GM18868 (cell line): ENCODE measurements around the gene AKAP12.
"Not testable (repeated sequence)": the region's sequence is repeated elsewhere in the genome, so short reads cannot be mapped to it uniquely, and the experiment has no call there.

Experiments used
- ATAC-seq: cut with Tn5 transposase; IDR thresholded peaks from one replicate; pipeline ENCODE4 v1.9.1; 2021; ENCODE audit warnings: mild to moderate bottlenecking, moderate library complexity; ENCODE audit not compliant: unreplicated experiment

AKAP12 gene

DNA sequence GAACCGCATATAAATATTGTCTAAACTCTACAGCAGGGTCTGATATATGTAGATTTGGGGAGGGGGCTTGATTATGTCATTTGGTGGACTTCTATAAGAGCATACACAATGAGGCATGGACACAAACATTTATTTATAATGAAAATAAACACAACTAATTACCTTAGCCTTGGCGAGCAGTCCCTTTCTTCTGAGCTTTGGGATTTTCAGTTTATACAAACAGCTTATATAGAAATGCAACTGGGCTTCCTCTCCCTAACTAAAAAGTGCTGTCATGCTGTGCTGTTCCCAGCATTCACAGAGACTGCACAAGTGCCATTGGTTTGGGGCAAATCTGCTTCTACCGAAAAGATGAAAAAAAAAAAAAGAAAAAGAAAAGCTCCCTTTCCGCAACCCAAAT, 69.9 kb downstream of the AKAP12 start:
- ATAC-seq = no peak

DNA sequence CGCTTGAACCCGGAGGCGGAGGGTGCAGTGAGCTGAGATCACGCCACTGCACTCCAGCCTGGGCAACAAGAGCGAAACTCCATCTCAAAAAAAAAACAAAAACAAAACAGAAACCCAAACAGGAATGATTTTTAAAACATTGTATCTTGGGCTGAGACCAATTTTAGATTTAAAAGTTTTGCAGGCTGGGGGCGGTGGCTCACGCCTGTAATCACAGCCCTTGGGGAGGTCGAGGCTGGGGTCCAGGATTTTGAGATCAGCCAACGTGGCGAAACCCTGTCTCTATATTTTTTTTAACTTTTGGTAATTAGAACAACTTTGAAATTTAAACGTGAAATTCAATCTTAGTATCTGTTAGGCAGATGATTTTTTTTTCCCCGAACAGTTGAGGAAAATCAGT, 70.5 kb downstream of the AKAP12 start:
- ATAC-seq = no peak

GRCh38 chr6:151310852-151311767, 71.3 kb downstream of the AKAP12 start:
- ATAC-seq = no peak

- no peak for ATAC-seq
These were observed 73.3 kb downstream of the AKAP12 start for GRCh38 chr6:151313066-151313491.

DNA sequence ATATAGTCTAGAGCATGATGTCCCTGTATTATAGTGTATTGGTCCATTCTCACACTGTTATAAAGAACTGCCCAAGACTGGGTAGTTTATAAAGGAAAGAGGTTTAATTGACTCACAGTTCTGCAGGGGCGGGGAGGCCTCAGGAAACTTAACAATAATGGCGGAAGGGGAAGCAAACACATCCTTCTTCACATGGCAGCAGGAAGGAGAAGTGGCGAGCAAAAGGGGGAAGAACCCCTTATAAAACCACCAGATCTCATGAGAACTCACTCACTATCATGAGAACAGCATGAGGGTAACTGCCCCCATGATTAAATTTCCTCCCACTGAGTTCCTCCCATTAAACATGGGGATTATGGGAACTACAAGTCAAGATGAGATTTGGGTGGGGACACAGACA, 75.9 kb downstream of the AKAP12 start:
- not testable (repeated sequence) for ATAC-seq

GRCh38 chr6:151317103-151317994, 77.6 kb downstream of the AKAP12 start:
- ATAC-seq = no peak

GRCh38 chr6:151317995-151318365, 78.2 kb downstream of the AKAP12 start:
- ATAC-seq = no peak

DNA sequence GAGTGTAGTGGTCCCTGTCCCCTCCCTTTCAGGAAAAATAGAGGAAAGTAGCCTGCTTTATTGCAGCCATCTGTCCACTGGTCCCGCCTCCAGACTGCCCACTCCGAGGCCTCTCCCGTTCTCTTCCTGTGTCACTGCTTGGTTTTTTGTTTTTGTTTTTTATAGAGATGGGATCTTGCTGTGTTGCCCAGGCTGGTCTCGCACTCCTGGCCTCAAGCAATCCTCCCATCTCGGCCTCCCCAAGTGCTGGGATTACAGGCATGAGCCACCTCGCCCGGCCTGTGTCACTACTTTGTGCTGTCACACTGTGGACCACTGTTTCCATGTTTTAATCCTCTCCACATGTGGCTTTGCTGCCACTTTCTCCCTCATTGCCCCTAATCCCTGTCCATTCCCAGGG, 80.4 kb downstream of the AKAP12 start:
- ATAC-seq = no peak

DNA sequence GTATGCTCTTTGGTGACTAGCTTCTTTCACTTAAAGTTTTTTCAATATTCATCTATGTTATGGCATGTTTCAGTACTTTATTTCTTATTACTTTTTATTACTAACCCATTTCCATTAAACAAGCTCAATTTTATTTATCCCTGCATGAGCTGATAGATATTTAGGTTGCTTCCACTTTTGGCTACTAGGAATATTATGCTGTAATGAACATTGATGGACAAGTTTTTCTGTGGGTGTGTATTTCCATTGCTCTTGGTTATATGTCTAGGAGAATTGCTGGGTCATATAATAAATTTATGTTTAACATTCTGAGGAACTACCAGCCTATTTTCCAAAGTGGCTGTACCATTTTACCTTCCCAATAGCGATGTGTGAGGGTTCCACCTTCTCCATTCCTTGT, 81.7 kb downstream of the AKAP12 start:
- no peak for ATAC-seq

DNA sequence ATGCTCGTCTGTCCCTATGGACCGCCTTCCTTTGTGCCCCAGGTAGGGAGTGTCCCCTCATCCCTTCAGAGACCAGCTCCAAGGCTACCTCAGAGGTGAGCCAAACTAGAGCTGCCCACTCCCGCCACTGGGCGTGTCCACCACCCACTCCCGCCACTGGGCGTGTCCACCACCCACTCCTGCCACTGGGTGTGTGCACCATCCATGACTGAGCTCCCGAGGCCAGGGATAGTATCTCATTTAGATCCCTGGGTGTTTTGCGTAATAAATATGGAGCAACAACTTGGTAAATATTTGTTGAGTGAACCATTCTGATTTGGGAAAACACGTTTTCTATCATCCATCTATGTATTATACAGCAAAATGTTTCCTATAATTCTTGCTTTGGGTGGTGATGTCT, 82.8 kb downstream of the AKAP12 start:
- ATAC-seq = no peak

GRCh38 chr6:151323791-151324487, 84.2 kb downstream of the AKAP12 start:
- ATAC-seq = peak; percentile 85

GRCh38 chr6:151324488-151324825, 84.7 kb downstream of the AKAP12 start:
- peak; percentile 31 for ATAC-seq

DNA sequence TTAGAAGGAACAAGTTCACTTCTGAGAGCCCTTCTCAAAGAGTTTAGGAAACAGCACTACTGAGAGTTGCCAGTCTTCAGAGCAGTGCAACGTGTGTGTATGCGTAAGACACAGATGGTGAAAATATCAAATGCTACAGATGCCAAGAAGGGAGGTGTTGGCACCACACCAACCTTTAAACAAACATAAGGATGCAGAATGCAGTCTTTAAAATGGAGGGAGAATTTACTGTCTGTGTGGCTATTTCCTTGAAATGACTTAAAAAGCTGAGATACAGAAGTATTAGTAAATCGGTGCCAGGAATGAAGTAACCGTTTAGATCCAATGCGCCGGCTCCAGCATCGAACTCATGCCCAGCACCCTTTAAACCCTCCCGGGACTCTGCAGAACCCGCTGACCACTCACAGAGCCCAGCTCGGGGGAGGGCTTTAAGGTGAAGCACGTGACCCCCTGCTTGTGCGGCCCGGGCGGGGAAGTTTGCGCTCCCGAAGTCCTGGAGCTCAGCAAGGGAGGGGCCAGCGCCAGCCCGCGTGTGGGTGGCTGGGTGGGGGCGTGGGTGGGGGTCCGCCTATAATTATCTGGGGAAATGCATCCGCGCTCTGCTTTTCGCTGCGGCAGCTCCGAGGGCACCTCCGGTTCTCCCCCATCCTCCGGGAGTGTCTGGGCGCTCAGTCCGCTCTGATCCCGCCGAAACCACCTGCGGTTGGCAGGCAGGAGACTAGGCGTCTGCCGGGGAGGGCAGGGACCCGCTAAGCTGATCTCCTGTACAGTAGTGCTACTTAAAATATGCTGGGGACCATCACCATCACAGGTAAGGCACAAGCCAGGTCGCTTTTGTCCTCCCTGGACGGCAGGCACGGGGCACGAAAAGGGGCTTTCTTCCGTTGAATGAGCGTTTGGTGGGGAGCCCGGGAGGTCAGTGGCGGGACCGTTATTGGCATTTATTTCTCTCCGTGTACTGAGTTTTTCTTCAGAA, 85.6 kb downstream of the AKAP12 start:
- no peak for ATAC-seq

DNA sequence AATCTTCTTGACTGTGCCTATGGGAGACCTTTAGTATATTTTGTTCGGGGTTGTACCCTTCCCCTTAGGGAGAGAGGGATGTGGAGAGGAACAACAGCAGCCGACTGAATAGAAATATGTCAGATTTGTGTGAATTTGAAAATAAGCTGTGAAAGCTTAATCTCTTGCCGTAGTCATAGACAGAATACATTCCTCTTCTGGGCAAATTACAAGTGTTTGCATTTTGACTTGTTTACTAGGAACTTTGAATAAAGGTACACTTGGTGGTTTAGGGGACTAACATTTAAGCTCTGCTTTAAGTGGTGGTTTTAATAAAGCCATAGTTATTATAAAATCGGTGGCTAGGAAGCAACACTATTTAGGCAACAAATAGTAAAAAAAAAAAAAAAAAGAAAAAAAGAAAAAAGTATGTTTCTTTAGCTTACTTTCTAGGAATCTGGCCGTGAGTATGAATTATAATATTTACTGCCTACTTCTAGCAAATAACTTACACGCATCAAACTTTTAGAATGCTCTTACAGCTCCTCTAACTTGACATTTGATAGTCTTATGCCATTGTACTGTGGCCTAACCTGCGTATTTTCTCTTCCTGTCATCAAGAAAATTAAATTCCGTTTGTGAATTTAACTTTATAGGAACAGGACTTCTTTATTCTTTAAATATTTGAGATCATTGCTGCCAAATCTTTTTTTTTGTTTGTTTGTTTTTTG, 86.5 kb downstream of the AKAP12 start:
- ATAC-seq = no peak

DNA sequence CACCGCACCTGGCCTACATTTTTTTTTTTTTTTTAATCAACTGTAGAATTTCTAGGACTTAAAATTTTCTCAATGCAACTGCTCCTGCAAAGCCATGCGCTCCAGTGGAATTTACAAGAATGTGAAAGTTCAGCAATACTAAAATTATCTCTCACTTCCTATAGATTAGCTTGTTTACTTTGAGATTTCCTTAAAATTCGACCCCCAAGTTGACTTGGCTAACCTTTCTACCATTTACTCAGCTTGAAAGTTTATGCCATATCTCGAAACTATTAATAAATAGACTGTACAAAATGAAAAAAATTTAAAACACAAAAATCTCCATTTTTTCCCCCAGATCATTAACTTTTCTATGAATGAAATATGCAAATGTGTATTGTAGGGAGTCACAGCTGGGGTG, 87.3 kb downstream of the AKAP12 start:
- ATAC-seq = no peak

DNA sequence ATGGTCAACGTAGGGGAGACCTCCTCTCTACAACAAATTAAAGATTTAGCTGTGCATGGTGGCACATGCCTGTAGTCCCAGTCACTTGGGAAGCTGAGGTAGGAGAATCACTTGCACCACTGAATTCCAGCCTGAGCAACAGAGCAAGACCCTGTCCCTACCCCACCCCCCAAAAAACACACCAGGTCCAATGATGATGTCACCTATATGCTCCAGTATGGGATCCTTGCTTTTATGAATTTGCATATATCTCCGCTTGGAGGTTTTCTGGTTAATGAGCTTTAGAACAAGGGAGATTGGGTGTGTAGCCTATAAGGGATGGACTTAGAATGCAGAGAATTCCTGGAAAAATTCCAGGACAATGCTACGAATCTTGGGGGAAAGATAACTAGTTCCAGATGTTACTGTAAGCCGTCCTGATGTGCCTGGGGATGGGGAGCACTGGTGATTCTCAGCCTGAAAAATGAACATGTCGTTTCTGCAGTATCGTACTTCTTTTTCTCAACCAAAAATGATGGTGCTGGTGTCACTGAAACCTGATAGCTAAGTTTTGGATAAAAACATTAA, 90.4 kb downstream of the AKAP12 start:
- no peak for ATAC-seq

DNA sequence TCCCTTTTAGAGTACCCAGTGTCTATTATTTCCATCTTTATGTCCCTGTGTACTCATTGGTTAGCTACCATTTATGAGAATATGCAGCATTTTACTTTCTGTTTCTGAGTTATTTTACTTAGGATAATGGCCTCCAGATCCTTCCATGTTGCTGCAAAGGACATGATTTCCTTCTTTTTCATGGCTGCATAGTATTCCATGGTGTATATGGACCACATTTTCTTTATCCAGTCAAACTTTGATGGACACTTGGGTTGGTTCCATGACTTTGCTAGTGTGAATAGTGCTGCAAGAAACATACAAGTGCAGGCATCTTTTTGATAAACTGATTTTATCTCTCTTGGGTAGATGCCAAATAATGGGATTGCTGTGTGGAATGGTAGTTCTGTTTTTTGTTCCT, 96.2 kb downstream of the AKAP12 start:
- no peak for ATAC-seq

DNA sequence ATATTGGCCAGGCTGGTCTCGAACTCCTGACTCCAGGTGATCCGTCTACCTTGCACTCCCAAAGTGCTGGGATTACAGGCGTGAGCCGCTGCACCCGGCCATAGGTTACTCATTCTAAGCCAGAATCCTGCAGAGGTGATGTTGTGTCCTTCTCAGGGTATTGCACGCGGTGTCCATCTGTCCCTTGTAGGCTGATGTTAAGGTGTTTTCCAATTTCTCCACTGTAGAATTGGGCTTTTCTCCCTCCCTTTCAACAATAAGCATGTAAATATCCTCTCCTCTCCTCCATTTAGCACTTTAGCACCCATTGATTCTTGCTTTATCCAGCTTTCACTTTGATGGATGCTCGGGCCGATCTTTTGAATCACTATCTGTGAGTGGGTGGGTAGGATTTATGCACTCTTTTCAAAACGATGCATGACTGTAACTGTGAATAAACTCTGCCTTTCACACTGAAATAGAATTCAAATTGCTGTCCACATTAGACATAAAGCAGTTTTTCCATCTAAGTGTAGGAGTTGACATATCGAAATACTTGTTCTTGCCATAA, 99.0 kb downstream of the AKAP12 start:
- no peak for ATAC-seq

DNA sequence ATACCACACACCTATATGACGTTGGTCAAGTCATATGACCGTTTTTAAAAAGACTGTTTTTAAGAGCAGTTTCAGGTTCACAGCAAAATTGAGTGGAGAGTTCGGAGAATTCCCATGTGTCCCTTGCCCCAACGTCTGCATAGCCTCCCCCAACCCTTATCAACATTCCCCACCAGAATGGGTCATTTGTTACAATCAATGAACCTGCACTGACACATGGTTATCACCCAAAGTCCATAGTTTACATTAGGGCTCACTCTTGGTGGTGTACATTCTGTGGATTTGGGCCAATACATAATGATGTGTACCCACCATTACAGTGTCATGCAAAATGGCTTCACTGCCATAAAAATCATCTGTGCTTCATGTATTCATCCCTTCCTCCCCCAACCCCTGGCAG, 99.6 kb downstream of the AKAP12 start:
- no peak for ATAC-seq
